OCI-LY3 (cell line): ENCODE data around the gene LZTS2.

Experiments used
- CTCF ChIP-seq: fragments of 200-600, 300-600 bp; sonication (generic); IDR thresholded peaks from 2 replicates; pipeline ENCODE4 v1.5.1; 2014; ENCODE audit warnings: antibody characterized with exemption, low read length, low read depth
- EZH2phosphoT487 ChIP-seq: fragments of 200-600 bp; shearing (Covaris generic); IDR thresholded peaks from 2 replicates; pipeline ENCODE4 v1.6.1; 2018; ENCODE audit warnings: antibody characterized with exemption, mixed run types, low read depth

- TF ChIP-seq CTCF (no peak), EZH2phosphoT487 (no peak)
Observed at GRCh38 chr10:101042667-101043362, 43.2 kb downstream of the LZTS2 start.
